ENCODE measurements around the gene SH3GL1.
A peak's percentile ranks its signal among the peaks of the same experiment; 100 is the strongest.

The SH3GL1 gene, protein sequence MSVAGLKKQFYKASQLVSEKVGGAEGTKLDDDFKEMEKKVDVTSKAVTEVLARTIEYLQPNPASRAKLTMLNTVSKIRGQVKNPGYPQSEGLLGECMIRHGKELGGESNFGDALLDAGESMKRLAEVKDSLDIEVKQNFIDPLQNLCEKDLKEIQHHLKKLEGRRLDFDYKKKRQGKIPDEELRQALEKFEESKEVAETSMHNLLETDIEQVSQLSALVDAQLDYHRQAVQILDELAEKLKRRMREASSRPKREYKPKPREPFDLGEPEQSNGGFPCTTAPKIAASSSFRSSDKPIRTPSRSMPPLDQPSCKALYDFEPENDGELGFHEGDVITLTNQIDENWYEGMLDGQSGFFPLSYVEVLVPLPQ

DNA sequence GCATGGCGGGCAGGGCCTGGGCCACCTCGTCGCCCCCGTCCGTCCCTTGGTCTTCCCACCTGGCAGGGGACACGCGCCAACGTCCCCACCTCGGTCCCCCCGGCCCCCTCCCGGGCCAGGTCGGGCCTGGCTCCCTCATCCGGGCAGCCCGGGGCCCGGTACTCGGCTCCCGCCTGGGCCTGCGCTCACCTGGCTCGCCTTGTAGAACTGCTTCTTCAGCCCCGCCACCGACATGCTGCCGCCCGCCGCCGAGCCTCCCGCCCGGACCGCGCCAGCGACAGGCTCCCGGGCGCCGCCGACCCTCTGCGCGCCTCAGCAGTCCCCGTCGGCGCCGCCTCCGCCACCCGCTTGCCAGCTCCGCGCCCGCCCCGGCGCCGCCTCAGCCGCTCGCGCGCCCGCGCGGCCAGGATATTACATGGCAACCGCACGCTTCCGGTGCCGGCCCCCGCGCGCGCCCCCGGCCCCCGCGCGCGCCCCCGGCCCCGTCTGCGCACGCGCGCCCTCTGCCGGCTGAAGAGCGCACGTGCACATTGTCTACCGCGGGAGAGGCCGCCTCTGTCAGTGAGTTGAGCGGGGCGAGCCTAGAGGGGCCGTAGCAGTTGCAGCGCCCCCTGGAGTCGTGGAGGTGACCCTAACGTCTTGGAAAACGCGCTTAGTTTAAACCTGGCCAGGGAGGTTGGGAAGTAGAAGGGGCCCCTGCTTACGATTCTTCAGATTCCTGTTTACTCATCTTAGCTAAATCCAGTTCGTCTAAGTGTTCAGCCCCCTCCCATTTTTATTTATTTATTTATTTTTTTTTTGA, at the start of gene SH3GL1:
Gene SH3GL1, minus strand, starts transcription at position 413 of the 802 bp plus-strand sequence. Its CDS starts 179 bp downstream, at position 234.
- peak; percentile 88 to 89 for DNase-seq (ENCODE audit: low read depth in 2 of 2, low spot score in 1 of 2)

DNA sequence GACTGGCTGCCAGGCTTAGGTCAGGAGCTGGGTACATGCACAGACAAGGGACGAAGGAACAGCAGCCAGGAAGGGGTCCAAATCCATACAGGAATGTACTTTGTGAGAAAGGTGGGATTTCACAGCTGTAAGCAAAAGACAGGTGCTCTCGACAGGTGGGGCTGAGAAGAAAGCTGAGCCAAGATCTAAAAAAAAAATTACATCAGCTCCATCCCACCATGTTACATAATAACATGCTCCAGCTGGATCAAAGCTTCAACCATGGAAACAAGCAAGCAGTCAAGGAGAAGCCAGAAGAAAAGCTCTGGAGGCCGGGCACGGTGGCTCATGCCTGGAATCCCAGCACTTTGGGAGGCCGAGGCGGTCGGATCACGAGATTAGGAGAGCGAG, 49.3 kb upstream of the SH3GL1 start:
- no peak for DNase-seq (ENCODE audit: low read depth in 2 of 2, low spot score in 1 of 2)

DNA sequence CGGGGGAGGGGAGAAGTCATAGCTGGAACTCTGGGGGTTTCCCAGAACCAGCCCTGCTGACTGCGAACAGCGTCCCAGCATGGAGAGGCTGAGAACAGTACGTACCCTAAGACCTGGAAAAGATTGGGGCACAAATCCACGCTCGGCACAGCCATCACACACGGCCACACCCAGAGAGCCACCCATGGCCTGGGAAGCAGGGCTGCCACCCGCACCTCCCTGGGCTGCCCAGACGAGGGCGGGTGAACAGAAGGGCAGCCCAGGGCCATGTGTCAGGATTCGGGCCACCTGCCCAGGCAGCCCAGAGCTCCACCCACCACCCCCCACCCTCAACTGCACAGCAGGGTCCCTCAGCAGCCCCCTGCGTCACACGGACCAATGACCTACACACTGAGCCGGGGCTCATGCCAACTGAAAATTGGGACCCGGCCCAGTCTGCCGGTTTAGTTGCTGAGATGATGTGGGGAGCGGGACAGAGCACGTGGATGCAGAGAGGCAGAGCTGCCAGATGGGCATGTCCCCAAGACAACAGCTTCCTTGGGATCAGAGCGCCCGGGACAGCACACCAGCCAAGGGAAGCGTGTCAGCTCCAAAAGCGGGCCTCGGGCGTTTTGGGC, 48.8 kb upstream of the SH3GL1 start:
- DNase-seq (ENCODE audit: low read depth in 2 of 2, low spot score in 1 of 2): no peak

DNA sequence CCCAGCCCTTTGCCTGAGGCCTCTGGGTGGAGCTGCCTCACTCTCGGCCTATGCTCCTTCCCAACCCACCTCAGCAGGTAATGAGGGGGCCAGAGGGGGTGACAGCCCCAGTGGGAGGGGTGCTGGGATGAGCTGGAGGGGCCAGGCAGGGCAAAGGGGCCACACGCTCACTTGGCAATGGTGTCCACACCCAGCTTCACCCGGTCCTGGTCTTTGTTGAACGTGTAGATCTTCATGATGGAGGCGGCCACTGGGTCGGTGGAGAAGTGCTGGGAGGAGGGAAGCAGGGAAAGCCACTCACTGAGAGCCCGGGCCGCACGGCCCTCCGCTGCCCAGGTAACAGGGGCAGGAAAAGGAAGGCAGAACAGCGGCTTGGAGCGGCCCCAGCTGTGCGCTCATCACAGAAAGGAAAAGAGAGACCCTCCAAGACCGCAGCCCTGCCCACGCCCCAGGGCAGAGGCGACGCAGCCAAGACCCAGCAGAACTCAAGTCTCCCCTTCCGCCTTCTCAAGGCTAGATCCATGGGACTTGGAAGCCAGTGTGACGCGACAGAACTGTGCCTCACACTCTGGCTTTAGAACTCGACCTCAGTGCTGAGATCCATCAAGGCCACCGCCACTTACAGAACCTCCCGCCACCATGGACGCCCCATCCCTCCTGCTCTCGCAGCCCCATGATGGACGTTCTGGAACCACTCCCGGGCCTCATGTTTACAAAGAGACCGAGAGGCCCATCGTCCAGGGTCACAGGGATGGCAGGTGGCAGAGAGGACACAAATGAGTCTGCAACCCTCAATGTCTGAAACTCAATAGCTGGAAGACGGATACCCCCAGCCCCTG, 48.0 kb upstream of the SH3GL1 start:
- no peak for DNase-seq (ENCODE audit: low read depth in 2 of 2, low spot score in 1 of 2)

DNA sequence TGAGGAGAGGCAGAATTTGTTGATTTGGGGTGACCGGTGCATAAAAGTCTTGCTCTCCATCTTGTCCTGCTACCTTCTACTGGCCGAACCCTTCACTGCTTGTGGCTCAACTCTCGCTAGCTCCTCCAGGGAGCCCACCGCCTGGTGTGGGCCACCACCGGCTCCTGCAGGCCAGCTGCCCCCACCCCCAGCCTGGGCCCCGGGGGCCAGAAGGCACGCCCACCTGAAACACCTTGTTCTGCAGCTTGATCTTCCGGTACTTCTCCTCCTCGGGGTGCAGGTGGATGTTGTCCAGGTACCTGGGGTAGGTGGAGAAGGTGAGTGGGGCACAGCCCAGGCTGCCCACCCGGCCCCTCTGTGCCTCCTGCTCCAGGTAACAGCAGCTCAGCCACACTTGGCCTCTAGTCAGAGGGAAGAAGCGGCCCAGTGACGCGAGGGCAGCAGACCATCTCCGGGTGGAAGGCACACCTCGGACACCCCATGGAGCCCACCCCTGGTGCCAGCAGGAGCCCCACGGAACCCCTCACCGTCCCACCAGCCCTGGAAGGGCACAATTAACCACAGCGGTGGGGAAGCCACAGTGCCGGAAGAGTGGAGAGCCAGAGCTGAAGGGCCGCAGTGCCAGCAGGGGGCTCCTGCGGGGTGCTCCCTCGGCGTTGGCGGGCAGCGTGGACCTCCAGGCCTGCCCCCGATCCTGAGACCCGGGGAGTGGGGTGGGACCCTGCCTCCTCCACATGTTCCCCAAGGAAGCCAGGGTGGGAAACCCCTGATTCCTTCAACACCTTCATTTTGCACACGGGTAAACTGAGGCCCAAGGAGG, 47.2 kb upstream of the SH3GL1 start:
- no peak for DNase-seq (ENCODE audit: low read depth in 2 of 2, low spot score in 1 of 2)

DNA sequence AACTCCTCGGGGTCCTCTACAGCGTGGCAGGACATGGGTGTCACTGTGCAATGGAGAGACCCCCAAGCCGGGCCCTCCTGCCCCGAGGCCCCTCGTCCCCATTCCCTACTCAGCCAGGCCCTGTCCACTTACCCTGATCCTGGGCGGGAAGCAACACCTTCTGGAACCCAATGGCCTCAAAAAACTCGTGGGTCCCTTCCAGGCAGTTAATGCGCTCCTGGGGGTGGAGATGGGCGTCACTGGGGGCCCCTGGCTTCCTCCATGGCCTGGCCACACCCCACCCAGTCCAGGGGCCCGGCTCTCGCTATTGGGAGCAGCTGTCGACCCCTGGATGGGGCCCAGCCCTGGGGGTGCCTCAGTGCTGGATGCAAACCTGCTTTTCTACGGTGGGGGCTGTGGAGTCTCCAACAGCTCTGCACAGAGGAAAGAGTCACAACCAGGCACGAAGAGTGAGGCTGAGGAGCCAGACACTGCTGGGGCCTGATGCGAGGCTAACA, 46.4 kb upstream of the SH3GL1 start:
- DNase-seq (ENCODE audit: low read depth in 2 of 2, low spot score in 1 of 2): no peak

DNA sequence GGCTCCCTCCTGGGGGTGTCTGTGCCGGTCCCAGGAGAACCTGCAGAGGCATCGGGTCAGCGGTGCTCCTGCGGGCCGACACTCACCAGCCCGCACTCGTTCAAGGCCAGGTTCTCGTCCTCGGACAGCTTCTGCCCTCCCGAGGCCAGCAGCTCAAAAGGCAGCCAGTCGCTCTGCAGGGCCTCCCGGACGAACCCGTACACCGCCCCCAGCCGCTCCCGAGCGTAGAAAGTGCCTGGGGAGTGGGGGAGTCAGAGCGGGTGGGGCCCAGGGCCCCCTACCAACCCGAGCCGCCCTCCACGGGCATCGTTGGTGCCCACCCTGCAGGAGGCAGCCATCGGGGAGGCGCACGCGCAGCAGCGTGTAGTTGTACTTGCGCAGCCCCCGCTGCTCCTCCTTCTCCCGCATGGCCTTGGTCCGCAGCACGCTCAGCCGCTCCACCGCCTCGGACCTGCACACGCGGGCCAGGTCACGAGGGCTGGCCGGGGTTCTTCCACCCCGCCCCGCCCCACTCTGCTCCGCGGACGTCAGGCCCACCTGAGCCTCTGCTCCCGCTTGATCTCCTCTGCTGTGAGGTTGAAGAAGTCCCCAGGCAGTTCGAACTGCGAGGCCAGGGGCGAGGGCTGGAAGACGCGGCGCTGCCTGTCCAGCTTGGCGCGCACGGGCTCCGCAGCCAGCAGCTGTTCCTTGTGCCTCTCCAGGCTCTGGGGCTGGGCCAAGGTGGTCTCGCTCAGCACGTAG, 45.8 kb upstream of the SH3GL1 start:
- no peak for DNase-seq (ENCODE audit: low read depth in 2 of 2, low spot score in 1 of 2)

DNA sequence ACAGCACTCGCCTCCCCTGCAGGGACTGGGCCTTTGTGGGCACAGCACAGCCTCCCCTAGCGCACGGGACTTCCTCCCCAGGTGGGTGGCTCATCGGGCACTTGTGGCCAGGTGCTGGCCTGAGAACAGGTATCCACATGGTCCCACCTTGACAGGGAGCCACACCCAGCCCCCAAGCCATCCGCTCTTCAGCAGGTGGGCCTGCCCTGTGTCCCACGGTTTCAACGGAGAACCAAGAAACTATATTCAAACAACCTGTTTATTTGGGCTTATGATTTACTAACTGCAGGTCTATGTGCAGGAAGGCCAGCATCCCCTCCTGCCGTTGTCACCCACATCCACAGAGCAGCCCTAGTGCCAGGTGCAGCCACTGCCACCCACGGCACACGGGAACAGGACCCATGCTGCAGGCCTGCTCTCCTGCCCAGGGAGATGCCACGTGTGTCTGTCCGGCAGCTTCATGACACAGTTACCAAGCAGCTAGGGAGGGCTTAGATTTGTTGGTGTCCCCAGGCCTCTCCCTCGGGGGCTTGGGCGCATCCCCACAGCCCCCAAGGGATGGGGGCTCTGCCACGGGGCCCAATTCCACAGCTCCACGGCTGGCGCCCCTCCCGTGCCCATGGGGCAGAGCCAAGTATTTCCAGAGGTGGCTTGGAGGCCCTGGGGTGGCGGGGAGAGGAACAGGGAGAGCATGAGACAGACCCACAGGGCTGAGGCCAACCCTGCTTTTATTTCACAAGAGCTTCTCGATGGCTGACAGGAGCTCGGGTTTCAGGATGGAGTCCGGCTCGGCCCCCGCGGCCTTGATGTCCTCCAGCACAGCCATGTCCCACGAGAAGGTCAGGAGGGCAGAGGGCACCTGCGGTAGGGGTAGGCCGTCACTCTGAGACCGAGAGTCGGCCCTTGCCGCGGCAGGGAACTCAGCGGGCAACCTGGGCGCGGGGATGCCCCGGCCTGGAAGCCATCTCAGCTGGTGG, 44.7 kb upstream of the SH3GL1 start:
- DNase-seq (ENCODE audit: low read depth in 2 of 2, low spot score in 1 of 2): no peak

DNA sequence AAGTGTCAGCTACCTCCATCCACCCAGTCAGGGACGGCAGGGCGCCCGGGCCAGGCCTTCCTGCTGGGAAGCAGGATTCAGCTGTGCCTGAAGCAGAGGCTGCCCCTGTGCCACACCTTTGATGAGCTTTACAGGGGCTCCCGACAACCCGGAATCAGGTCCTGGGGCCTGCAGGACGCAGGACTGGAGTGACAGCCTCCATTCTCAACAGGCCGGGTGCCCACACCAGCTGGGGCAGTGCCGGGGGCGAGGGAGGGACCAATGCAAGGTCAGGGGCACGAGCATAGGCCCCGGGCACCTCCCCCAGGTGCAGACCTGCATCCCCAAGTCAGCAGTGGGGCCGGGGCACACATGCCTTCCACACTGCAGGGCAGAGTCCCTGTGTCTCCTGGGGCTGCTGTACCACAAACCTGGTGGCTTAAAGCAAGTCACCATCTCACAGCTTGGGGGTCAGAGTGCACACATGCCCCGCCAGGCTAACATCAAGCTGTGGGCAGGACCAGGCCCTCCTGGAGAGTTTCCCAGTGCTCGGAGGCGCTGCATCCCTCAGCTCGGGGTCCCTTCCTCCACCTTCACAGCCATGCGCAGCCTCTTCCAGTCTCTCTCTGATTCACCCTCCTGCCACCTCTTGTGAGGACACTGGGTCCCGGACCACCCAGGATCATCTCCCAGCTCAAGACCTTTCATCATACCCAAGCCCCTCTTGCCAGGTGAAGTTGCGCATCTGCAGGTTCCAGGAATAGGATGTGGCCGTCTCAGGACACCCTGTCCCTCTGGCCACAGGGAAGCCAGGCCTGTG, 43.8 kb upstream of the SH3GL1 start:
- no peak for DNase-seq (ENCODE audit: low read depth in 2 of 2, low spot score in 1 of 2)

DNA sequence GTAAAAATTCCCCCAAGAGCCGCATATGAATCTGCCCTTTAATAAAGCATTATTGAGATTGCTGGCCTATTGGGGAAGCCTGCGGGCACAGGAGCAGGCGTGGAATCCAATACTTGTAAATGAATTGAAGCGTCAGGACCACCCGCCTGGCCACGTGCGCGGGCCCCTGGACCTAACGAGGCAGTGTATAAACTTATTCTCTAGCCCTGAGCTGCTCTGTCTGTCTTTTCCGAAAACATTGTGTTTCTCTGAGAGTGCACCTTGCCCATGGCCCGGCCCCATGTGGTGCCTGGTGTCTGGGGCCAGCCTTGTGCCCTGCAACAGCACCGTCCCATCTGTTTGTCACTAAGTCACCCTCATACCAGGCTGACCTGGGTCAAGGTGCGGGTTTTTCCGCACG, 42.8 kb upstream of the SH3GL1 start:
- DNase-seq (ENCODE audit: low read depth in 2 of 2, low spot score in 1 of 2): no peak

DNA sequence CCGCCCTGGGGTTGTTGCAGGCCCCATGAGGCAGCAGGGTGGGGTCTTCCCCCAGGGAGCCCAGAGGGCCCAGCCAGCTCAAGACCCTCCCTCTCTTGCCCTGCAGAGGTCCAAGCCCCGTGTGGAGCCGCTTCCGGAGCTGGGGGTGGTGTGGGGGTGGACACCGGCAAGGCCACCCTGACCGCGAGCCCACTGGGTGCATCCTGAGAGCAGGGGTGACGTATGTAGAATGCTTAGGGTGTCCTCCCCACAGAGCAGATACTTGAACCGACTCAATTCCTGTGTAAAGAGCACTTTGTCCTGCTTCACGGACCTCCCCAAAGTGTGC, 42.4 kb upstream of the SH3GL1 start:
- no peak for DNase-seq (ENCODE audit: low read depth in 2 of 2, low spot score in 1 of 2)

DNA sequence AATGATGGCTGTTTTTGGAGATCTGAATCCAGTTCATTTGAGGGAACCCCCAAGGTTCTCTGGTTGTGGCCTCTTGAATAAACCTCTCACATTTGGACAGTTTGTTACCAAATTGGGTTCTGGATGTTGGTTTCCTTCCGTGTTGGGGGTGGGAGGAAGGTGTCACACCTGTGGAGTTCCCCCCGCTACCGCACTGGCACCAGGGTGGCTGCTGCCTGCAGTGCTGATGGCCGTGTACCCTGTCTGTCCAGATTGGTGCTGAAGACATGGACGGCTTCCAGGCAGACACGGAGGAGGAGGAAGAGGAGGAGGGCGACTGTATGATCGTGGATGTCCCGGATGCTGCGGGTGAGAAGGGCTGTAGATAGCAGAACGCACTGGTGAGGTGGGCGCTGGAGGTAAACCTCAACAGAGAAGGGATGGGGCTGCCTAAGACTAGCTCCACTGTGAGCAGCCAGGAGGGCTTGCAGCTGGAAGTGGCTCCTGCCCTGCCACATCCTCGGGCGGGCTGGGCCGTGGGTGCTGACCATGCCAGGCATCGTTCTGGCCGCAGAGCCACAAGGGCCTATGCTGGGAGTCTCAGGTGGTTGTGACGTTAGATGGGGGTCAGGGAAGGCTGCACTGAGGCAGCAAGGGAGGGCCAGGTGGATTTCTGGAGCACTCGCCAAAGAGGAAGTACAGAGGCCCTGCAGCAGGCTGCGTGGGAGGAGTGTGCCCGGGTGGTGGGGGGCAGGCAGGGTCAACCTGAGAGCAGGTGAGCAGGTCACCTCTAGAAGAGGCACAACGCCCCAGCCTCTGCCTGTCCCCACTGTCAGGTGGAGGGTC, 41.9 kb upstream of the SH3GL1 start:
- DNase-seq (ENCODE audit: low read depth in 2 of 2, low spot score in 1 of 2): no peak

DNA sequence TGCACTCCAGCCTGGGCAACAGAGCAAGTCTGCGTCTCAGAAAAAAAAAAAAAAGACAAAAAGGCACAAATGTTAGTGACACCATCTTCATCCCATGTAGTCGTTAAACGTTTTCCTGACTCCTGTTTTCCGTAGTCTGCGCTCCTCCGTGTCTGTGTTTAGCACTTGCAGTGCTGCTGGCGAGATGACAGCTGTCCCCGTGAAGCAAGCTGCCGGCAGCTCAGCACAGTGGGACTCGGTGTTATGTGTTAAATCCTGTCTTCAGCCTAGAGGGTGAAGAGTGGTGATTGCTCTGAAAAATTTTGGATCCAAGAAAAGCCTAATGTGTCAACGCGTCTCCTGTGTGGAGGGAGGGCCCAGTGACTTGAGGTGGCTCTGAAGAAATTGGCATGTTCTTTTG, 38.9 kb upstream of the SH3GL1 start:
- no peak for DNase-seq (ENCODE audit: low read depth in 2 of 2, low spot score in 1 of 2)

DNA sequence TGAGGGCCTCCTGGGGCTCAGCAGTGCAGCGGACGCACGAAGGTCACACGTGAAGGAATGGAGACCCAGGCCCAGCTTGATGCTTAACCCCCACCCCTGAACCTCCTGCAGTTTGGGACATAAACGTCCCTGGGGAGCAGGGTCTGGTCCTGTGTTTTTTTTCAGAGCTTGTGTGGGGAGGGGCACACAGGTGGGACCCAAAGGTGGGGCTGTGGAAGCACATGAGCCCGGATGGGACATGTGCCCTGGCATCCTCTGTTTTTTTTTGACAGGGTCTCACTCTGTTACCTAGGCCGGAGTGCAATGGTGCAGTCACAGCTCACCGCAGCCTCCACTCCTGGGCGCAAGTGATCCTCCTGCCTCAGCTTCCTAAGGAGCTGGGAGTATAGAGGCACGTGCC, 36.8 kb upstream of the SH3GL1 start:
- DNase-seq (ENCODE audit: low read depth in 2 of 2, low spot score in 1 of 2): no peak

DNA sequence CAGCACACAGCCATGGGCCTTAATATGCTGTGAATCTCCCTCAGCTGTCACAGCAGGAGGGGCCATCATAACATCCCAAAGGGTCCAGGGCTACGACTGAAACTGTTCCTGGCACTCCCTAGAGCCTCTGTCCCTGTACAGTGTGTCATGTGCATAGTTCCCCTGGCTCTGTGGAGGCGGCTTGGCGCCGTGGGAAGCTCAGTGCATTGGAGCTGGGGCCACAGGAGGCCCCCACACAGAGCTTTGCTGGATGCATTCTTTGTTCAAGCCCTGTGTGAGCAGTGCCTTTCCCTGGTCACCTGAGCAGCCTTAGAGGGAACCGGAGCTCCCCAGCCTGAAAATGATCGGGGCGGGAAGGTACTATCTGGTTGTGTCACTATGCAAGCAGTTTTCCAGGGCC, 35.9 kb upstream of the SH3GL1 start:
- no peak for DNase-seq (ENCODE audit: low read depth in 2 of 2, low spot score in 1 of 2)

DNA sequence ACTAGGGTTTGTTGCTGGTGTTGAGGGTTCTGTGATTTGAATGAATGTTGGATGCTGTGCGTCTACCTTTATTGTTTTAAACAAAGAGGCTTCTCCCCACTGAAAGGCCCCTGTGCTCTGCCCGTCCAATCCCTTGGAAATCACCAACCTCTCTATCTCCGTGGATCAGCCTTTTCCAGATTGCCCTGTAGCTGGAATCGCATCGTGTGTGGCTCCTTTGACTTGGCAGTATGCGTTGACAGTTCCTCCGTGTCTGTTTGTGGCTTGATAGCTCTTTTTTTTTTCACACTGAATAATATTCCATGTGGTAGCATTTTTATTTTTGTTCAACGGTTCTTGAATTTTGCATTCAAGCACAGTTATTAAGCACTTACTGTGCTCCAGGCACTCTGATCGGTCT, 34.0 kb upstream of the SH3GL1 start:
- DNase-seq (ENCODE audit: low read depth in 2 of 2, low spot score in 1 of 2): no peak

Measured in stimulated activated CD8-positive, alpha-beta memory T cell treated with anti-CD3 and anti-CD28 coated beads, Interleukin-4, amount 100 ng/mL, for 1 hour (primary cell).